HepG2 (cell line): Measurements from ENCODE around the gene ST8SIA6. TPM values are rescaled to one million over a fixed set of nuclear protein-coding genes. Genes with fewer than 3 reads are reported as not detected.

Source experiments
- ATAC-seq: fragments of 200-7000 bp; cut with Tn5 transposase; 3 replicates; pipeline ENCODE4 v1.9.1; 2020; ENCODE audit warnings: mild to moderate bottlenecking, moderate library complexity
- BruUV-seq: library from RNA; stranded (reverse); fragments of 400-500 nt; replicated peaks from 2 replicates; lab custom pipeline; 2021; lab: Mats Ljungman, UMichigan
- CTCF ChIA-PET: fragments of 300-600 bp; formaldehyde crosslinking; extraction: SDS; loops from one replicate; lab custom pipeline; 2021; ENCODE audit warnings: low total read pairs, inconsistent platforms, low intra/inter-chr PET ratio; lab: Yijun Ruan, JAX
- POLR2A ChIA-PET: fragments of 350-600 bp; sonication (Branson Sonifier 250); formaldehyde crosslinking; loops from one replicate; lab custom pipeline; 2020; ENCODE audit warnings: antibody characterized with exemption, inconsistent platforms; lab: Yijun Ruan, JAX
- DNase-seq: peaks from one replicate; pipeline ENCODE4 v3.0.0-alpha.2; 2015; ENCODE audit warnings: low spot score
- FAIRE-seq: peaks from 3 replicates; lab custom pipeline; 2011; peaks lifted over from hg19 to GRCh38; lab: Jason Lieb, UNC
- H2AFZ ChIP-seq: one replicate; pipeline ENCODE4 v1.6.1; 2011; ENCODE audit warnings: low read length, inconsistent platforms
- H3K27ac ChIP-seq: fragments of 300-600 bp; 3 replicates; pipeline ENCODE4 v1.8.0; 2011; ENCODE audit warnings: mixed run types, mild to moderate bottlenecking, mixed read lengths, low read length, inconsistent platforms; ENCODE audit not compliant: insufficient read depth; ENCODE audit errors: extremely low read length
- H3K27me3 ChIP-seq, 2 experiments: fragments of 200-600 bp in 1 of 2; 2 replicates in 1 of 2; 3 replicates in 1 of 2; pipeline versions ENCODE4 v1.6.0 to v1.8.0; 2011; ENCODE audit warnings: low read length in 2 of 2, mild to moderate bottlenecking in 2 of 2, moderate library complexity in 2 of 2, inconsistent platforms in 1 of 2; ENCODE audit not compliant: insufficient read depth in 2 of 2, control insufficient read depth in 1 of 2
- H3K36me3 ChIP-seq, 2 experiments: fragments of 200-600 bp in 1 of 2; replicated peaks in 1 of 2; 2 replicates in 1 of 2; 3 replicates in 1 of 2; pipeline versions ENCODE4 v1.5.1 to v1.8.0; 2011; ENCODE audit warnings: low read length in 2 of 2, inconsistent platforms in 1 of 2; ENCODE audit not compliant: insufficient read depth in 2 of 2, control insufficient read depth in 1 of 2
- H3K4me1 ChIP-seq: 2 replicates; pipeline ENCODE4 v1.5.1; 2012; ENCODE audit warnings: low read length, inconsistent platforms; ENCODE audit not compliant: insufficient read depth
- H3K4me2 ChIP-seq: 2 replicates; pipeline ENCODE4 v1.6.0; 2011; ENCODE audit warnings: low read depth, low read length, inconsistent platforms
- H3K4me3 ChIP-seq, 3 experiments: fragments of 200-600 bp in 1 of 3; sonication (generic), shearing (Covaris generic) in 1 of 3; replicated peaks in 1 of 3; 2 replicates each; pipeline ENCODE4 v1.5.1; 2011 to 2016; ENCODE audit warnings: low read length in 3 of 3, inconsistent platforms in 2 of 3, low read depth in 2 of 3, mild to moderate bottlenecking in 2 of 3, control low read depth in 1 of 3, mixed read lengths in 1 of 3; ENCODE audit not compliant: insufficient read depth in 1 of 3
- H3K79me2 ChIP-seq: one replicate; pipeline ENCODE4 v1.6.1; 2011; ENCODE audit warnings: low read length, inconsistent platforms; ENCODE audit not compliant: insufficient read depth
- H3K9ac ChIP-seq: 2 replicates; pipeline ENCODE4 v1.6.0; 2011; ENCODE audit warnings: mild to moderate bottlenecking, low read depth, low read length, inconsistent platforms; ENCODE audit not compliant: insufficient read depth
- H3K9me3 ChIP-seq: 2 replicates; pipeline ENCODE4 v1.5.1; 2012; ENCODE audit warnings: mild to moderate bottlenecking, low read length
- H4K20me1 ChIP-seq: 2 replicates; pipeline ENCODE4 v1.6.0; 2011; ENCODE audit warnings: inconsistent platforms, mild to moderate bottlenecking, low read length, moderate library complexity; ENCODE audit not compliant: insufficient read depth
- ARHGAP35 ChIP-seq: sonication (generic); formaldehyde crosslinking; IDR thresholded peaks from 2 replicates; pipeline ENCODE4 v1.9.0; 2022; ENCODE audit warnings: mild to moderate bottlenecking, inconsistent platforms, moderate library complexity, missing genetic modification reagents, borderline replicate concordance
- CREB3 ChIP-seq: sonication (generic); formaldehyde crosslinking; IDR thresholded peaks from 2 replicates; pipeline ENCODE4 v1.5.0; 2020; ENCODE audit warnings: missing genetic modification reagents
- ELF4 ChIP-seq: sonication (generic); formaldehyde crosslinking; IDR thresholded peaks from 2 replicates; pipeline ENCODE4 v1.5.0; 2020; ENCODE audit warnings: missing genetic modification reagents, mild to moderate bottlenecking, moderate library complexity, borderline replicate concordance
- FOXK2 ChIP-seq: fragments of 450-650 bp; IDR thresholded peaks from 2 replicates; pipeline ENCODE4 v1.6.1; 2016
- HHEX ChIP-seq: IDR thresholded peaks from 2 replicates; pipeline ENCODE4 v1.6.1; 2016; ENCODE audit warnings: control low read depth
- KAT2B ChIP-seq: fragments of 150-350 bp; IDR thresholded peaks from 2 replicates; pipeline ENCODE4 v1.6.1; 2014; ENCODE audit warnings: low read depth, low read length, borderline replicate concordance
- LCORL ChIP-seq, 2 experiments: fragments of 450-650 bp in 1 of 2; sonication (generic) in 1 of 2; formaldehyde crosslinking in 1 of 2; IDR thresholded peaks; 2 replicates each; pipeline versions ENCODE4 v1.5.0 to v1.6.1; 2017 to 2020; ENCODE audit warnings: antibody characterized with exemption in 1 of 2, missing genetic modification reagents in 1 of 2
- NR2F1 ChIP-seq, 2 experiments: fragments of 450-650 bp in 1 of 2; formaldehyde crosslinking in 1 of 2; IDR thresholded peaks; 2 replicates each; pipeline versions ENCODE4 v1.5.0 to v1.6.1; 2016 to 2020; ENCODE audit warnings: mild to moderate bottlenecking in 1 of 2, missing compliant biosample characterization in 1 of 2, missing genetic modification reagents in 1 of 2, moderate library complexity in 1 of 2
- PREB ChIP-seq: sonication (generic); formaldehyde crosslinking; IDR thresholded peaks from 2 replicates; pipeline ENCODE4 v1.4.0; 2020; ENCODE audit warnings: missing genetic modification reagents
- SYNCRIP ChIP-seq: fragments of 200-400 bp; formaldehyde crosslinking; IDR thresholded peaks from 2 replicates; pipeline ENCODE4 v1.6.1; 2018; ENCODE audit warnings: mild to moderate bottlenecking, low read depth, low read length; ENCODE audit not compliant: insufficient read depth
- ZNF256 ChIP-seq: sonication (generic); formaldehyde crosslinking; conservative IDR thresholded peaks from 2 replicates; pipeline ENCODE4 v1.4.0; 2020; ENCODE audit warnings: missing genetic modification reagents
- ZNF609 ChIP-seq: sonication (generic); formaldehyde crosslinking; IDR thresholded peaks from 2 replicates; pipeline ENCODE4 v1.4.0; 2020; ENCODE audit warnings: mild to moderate bottlenecking, missing genetic modification reagents, borderline replicate concordance
- ZNF790 ChIP-seq: sonication (generic); formaldehyde crosslinking; IDR thresholded peaks from 2 replicates; pipeline ENCODE4 v1.8.0; 2022; ENCODE audit warnings: missing genetic modification reagents, mild to moderate bottlenecking, borderline replicate concordance
- WGBS: methylation state at CpG from one replicate; pipeline ENCODE4 v1.1.6; 2017; ENCODE audit warnings: low lambda C conversion rate; 5-methylcytosine and 5-hydroxymethylcytosine counted together
- in situ Hi-C: cut with HindIII; loops from 2 replicates; pipeline ENCODE4 v1.10.0; 2017; ENCODE audit warnings: low pct_unique_long_range_greater_than_20kb; ENCODE audit not compliant: extremely low pct_ligation_motif_present
- intact Hi-C: fragments of 100-400 bp; cut with micrococcal nuclease; formaldehyde crosslinking; loops from one replicate; pipeline ENCODE4 v1.10.0; 2022; ENCODE audit not compliant: unreplicated experiment
- polyA plus RNA-seq, 8 experiments: library from polyadenylated mRNA; depleted of rRNA in 3 of 8; stranded (reverse) in 7 of 8; unstranded in 1 of 8; fragments of >200 nt; fragmentation: Illumina TruSeq in 4 of 8; extraction: Trizol in 4 of 8; gene quantifications; 2 replicates each; pipeline versions ENCODE4 v1.2.1 to v1.2.3, GENCODE V29; 2011 to 2016; ENCODE audit warnings: low read depth in 4 of 8, missing spikeins in 1 of 8, mixed read lengths in 1 of 8; ENCODE audit not compliant: insufficient read depth in 1 of 8
- total RNA-seq, 5 experiments: library from RNA; depleted of rRNA; stranded (reverse); fragments of >200 nt; fragmentation: Illumina TruSeq; extraction: Trizol; gene quantifications; 2 replicates each; pipeline ENCODE4 v1.2.3, GENCODE V29; 2016; ENCODE audit warnings: low read depth in 1 of 5

ST8SIA6 gene
- total and polyA plus RNA-seq, 2 of the 13 experiments (the other 11 are each of a cell fraction or from before 2014, with no cell fraction given) = not detected

- intact Hi-C loops = no loop called here
These were observed 673 bp upstream of the ST8SIA6 start for GRCh38 chr10:17455015-17455520.

More at GRCh38 chr10:17455015-17455520, 673 bp upstream of the ST8SIA6 start:
- no peaks in the 10 kb centered on the region for H3K36me3 ChIP-seq
- 0% methylated on average over 2 of the region's 2 CpGs for WGBS
- CTCF ChIA-PET = no interaction called here
- H3K27ac ChIP-seq = no peak overlapping the region
- no peaks in the 10 kb centered on the region for H3K4me1 ChIP-seq
- H3K9ac ChIP-seq = no peak overlapping the region
- H4K20me1 ChIP-seq = no peaks in the 10 kb centered on the region
- peaks cover 0 to 19% of the 10 kb centered on the region in 2 experiments; a peak in 2 of 5 replicates for H3K27me3 ChIP-seq
- H3K4me3 ChIP-seq = no peak overlapping the region
- TF ChIP-seq PREB (CRISPR knock-in tag) (no peak), ZNF256 (no peak), HHEX (CRISPR knock-in tag) (no peak), CREB3 (CRISPR knock-in tag) (no peak), KAT2B (no peak), FOXK2 (no peak), LCORL (IDR thresholded peaks at IDR 0.05) (no peak), LCORL (CRISPR knock-in tag; IDR thresholded peaks at IDR 0.05) (no peak), ZNF609 (CRISPR knock-in tag) (no peak), ARHGAP35 (CRISPR knock-in tag) (no peak), ELF4 (CRISPR knock-in tag) (no peak), ZNF790 (CRISPR knock-in tag) (no peak), NR2F1 (CRISPR knock-in tag; IDR thresholded peaks at IDR 0.05) (no peak), SYNCRIP (no peak)
- no peak for FAIRE-seq
- DNase-seq = no peak
- H3K4me2 ChIP-seq = no peak overlapping the region
- BruUV-seq = no TSS peak
- no peak overlapping the region for H2AFZ ChIP-seq
- H3K9me3 ChIP-seq = no peaks in the 10 kb centered on the region
- in situ Hi-C loops = no loop called here
- H3K79me2 ChIP-seq = no peaks in the 10 kb centered on the region
- POLR2A ChIA-PET = no interaction called here
- ATAC-seq = no peak
